ENCODE data around the gene LCLAT1. TPM values are rescaled to one million over a fixed set of nuclear protein-coding genes. Genes with fewer than 3 reads are reported as not detected.

The LCLAT1 gene
- polyA plus RNA-seq, 1 experiment: 25.2 TPM

DNA sequence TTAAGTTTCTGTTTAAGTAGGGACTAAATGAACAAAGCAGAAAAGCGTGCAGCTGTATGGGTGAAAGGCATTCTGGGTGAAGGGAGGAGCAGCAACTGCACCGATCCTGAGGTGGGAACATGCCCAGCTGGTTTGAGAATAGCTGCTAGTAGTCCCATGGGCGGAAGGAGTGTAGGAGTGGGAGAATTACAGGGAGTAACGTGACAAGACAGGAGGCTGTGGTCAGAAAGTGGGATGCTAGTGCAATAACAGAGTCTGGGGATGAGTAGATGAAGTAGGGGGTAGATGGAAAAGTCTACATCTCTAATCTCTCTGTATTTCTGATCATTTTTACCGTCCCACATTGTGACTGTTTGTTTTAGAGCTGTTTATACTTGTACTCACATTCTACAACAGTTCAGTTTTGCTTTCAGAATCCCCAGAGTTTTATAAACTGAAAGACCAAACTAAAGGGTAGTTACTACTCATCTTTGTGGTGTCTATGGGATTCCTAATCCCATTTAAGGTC, 118.9 kb downstream of the LCLAT1 start:
- no peak for DNase-seq (ENCODE audit: low read depth, low spot score)
- ChIA-PET POLR2A (interaction anchor here (1.0 kb wide), 1 partner anchor 22 kb away, joined by 3 read pairs; no protein-coding TSS in a partner anchor), CTCF (no interaction called here)
- H3K4me3 ChIP-seq (ENCODE audit: low read depth, low read length): no peak overlapping the region
- H3K27me3 ChIP-seq (ENCODE audit: control insufficient read depth, insufficient read depth, low read length): no peaks in the 10 kb centered on the region
- no peak overlapping the region for H3K27ac ChIP-seq (ENCODE audit: low read depth, low read length)
- TF ChIP-seq, protein P1, sequence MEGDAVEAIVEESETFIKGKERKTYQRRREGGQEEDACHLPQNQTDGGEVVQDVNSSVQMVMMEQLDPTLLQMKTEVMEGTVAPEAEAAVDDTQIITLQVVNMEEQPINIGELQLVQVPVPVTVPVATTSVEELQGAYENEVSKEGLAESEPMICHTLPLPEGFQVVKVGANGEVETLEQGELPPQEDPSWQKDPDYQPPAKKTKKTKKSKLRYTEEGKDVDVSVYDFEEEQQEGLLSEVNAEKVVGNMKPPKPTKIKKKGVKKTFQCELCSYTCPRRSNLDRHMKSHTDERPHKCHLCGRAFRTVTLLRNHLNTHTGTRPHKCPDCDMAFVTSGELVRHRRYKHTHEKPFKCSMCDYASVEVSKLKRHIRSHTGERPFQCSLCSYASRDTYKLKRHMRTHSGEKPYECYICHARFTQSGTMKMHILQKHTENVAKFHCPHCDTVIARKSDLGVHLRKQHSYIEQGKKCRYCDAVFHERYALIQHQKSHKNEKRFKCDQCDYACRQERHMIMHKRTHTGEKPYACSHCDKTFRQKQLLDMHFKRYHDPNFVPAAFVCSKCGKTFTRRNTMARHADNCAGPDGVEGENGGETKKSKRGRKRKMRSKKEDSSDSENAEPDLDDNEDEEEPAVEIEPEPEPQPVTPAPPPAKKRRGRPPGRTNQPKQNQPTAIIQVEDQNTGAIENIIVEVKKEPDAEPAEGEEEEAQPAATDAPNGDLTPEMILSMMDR (IDR thresholded peaks at IDR 0.05; ENCODE audit: low read depth, low read length): no peak
- H3K9me3 ChIP-seq (ENCODE audit: control insufficient read depth, insufficient read depth, low read length): no peaks in the 10 kb centered on the region

DNA sequence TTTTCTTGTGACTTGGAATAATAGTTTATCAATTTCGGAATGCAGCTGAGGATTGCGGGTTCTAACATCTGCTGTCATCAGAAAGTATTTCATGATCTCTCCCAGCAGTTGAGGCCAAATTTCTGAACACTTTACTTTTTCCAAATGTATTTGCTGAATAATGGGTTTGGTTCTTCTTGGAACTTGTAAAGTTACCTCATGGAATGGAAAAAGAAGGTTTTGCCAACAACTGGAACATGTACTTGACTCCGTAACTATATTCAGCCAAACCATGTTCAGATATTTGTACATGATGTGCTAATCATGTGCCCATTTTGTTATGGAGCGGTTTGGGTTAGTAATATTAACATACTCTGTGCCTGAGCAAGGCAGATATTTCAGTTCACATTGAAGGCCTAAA, 119.6 kb downstream of the LCLAT1 start:
- ChIA-PET POLR2A (no interaction called here), CTCF (no interaction called here)
- no peak overlapping the region for H3K4me3 ChIP-seq (ENCODE audit: low read depth, low read length)
- TF ChIP-seq, protein P1 (IDR thresholded peaks at IDR 0.05; ENCODE audit: low read depth, low read length): no peak
- H3K27me3 ChIP-seq (ENCODE audit: control insufficient read depth, insufficient read depth, low read length): no peaks in the 10 kb centered on the region
- no peak overlapping the region for H3K27ac ChIP-seq (ENCODE audit: low read depth, low read length)
- no peak for DNase-seq (ENCODE audit: low read depth, low spot score)
- H3K9me3 ChIP-seq (ENCODE audit: control insufficient read depth, insufficient read depth, low read length): no peaks in the 10 kb centered on the region

GRCh38 chr2:30567317-30567716, 120.3 kb downstream of the LCLAT1 start:
- H3K27me3 ChIP-seq (ENCODE audit: control insufficient read depth, insufficient read depth, low read length): no peaks in the 10 kb centered on the region
- ChIA-PET POLR2A (no interaction called here), CTCF (no interaction called here)
- TF ChIP-seq, protein P1 (IDR thresholded peaks at IDR 0.05; ENCODE audit: low read depth, low read length): no peak
- H3K9me3 ChIP-seq (ENCODE audit: control insufficient read depth, insufficient read depth, low read length): no peaks in the 10 kb centered on the region
- H3K27ac ChIP-seq (ENCODE audit: low read depth, low read length): no peak overlapping the region
- H3K4me3 ChIP-seq (ENCODE audit: low read depth, low read length): no peak overlapping the region
- no peak for DNase-seq (ENCODE audit: low read depth, low spot score)

GRCh38 chr2:30569946-30570345, 122.9 kb downstream of the LCLAT1 start:
- POLR2A ChIA-PET: interaction anchor here (0.6 kb wide), 1 partner anchor 116 kb away, joined by 6 read pairs; no protein-coding TSS in a partner anchor
- H3K27ac ChIP-seq (ENCODE audit: low read depth, low read length): no peak overlapping the region
- no peak overlapping the region for H3K4me3 ChIP-seq (ENCODE audit: low read depth, low read length)
- TF ChIP-seq, protein P1 (IDR thresholded peaks at IDR 0.05; ENCODE audit: low read depth, low read length): no peak
- CTCF ChIA-PET: interaction anchor here (0.9 kb wide), 1 partner anchor 142 kb away, joined by 3 read pairs; no protein-coding TSS in a partner anchor
- no peak for DNase-seq (ENCODE audit: low read depth, low spot score)
- no peaks in the 10 kb centered on the region for H3K27me3 ChIP-seq (ENCODE audit: control insufficient read depth, insufficient read depth, low read length)
- no peaks in the 10 kb centered on the region for H3K9me3 ChIP-seq (ENCODE audit: control insufficient read depth, insufficient read depth, low read length)

DNA sequence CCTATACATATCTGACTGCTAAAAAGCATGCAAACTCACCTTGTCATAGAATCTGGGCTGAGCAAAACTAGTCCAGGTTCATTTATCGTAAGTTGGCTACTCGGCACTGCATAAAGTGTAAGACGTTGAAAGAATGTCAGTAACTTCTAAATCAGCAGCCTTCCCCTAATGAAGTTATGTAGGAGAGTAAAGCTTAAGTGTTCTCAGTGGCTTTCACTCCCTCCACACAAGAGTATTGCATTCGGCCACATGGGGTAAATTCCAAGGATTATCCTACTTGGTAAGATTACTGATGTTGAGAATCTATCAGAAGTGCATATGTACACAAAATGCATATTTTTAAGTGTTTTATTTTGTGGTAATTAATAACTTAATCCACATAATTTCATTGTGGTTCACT, 130.1 kb downstream of the LCLAT1 start:
- Histone ChIP-seq H3K9me3 (ENCODE audit: control insufficient read depth, insufficient read depth, low read length) (no peaks in the 10 kb centered on the region), H3K27me3 (ENCODE audit: control insufficient read depth, insufficient read depth, low read length) (no peaks in the 10 kb centered on the region), H3K4me3 (ENCODE audit: low read depth, low read length) (no peak overlapping the region), H3K27ac (ENCODE audit: low read depth, low read length) (no peak overlapping the region)
- POLR2A ChIA-PET: no interaction called here
- CTCF ChIA-PET: interaction anchor here (1.0 to 2.1 kb wide), 3 partner anchors 18 to 369 kb away, joined by 3 to 7 read pairs (median 5); no protein-coding TSS in a partner anchor
- no peak for DNase-seq (ENCODE audit: low read depth, low spot score)
- TF ChIP-seq, protein P1 (IDR thresholded peaks at IDR 0.05; ENCODE audit: low read depth, low read length): no peak
